Endodermal cell (in vitro differentiated cells): ENCODE results near the gene LIMK2. TPM values are rescaled to one million over a fixed set of nuclear protein-coding genes. Genes with fewer than 3 reads are reported as not detected.

ENCODE experiments used
- DNase-seq: peaks from one replicate; pipeline ENCODE4 v3.0.0-alpha.2; 2017
- H3K27ac ChIP-seq: 2 replicates; pipeline ENCODE4 v1.5.1; 2013; ENCODE audit warnings: mild to moderate bottlenecking, low read depth, low read length, moderate library complexity
- H3K27me3 ChIP-seq: 2 replicates; pipeline ENCODE4 v1.6.1; 2013; ENCODE audit warnings: mild to moderate bottlenecking, low read length, moderate library complexity; ENCODE audit not compliant: insufficient read depth, control insufficient read depth, poor library complexity, severe bottlenecking
- H3K36me3 ChIP-seq: 2 replicates; pipeline ENCODE4 v1.7.0; 2013; ENCODE audit warnings: mild to moderate bottlenecking, low read length, moderate library complexity; ENCODE audit not compliant: control insufficient read depth, insufficient read depth
- H3K4me1 ChIP-seq: one replicate; pipeline ENCODE4 v1.7.0; 2013; ENCODE audit warnings: low read length; ENCODE audit not compliant: control insufficient read depth, insufficient read depth
- H3K4me3 ChIP-seq: 2 replicates; pipeline ENCODE4 v1.5.1; 2013; ENCODE audit warnings: mild to moderate bottlenecking, low read length, moderate library complexity
- H3K9ac ChIP-seq: 2 replicates; pipeline ENCODE4 v1.6.1; 2013; ENCODE audit warnings: mild to moderate bottlenecking, low read length, moderate library complexity; ENCODE audit not compliant: poor library complexity, severe bottlenecking; ENCODE audit errors: extremely low read depth
- H3K9me3 ChIP-seq: 2 replicates; pipeline ENCODE4 v1.6.1; 2013; ENCODE audit warnings: mild to moderate bottlenecking, low read length, moderate library complexity; ENCODE audit not compliant: control insufficient read depth
- H3K27ac Mint-ChIP-seq: 2 replicates; pipeline ENCODE4 v1.8.0; 2020; ENCODE audit warnings: mixed read lengths
- H3K27me3 Mint-ChIP-seq: 2 replicates; pipeline ENCODE4 v1.8.0; 2021; ENCODE audit warnings: mild to moderate bottlenecking, mixed read lengths; ENCODE audit not compliant: insufficient read depth
- H3K36me3 Mint-ChIP-seq: 2 replicates; pipeline ENCODE4 v1.8.0; 2020; ENCODE audit warnings: low read depth, mixed read lengths
- H3K4me1 Mint-ChIP-seq: 2 replicates; pipeline ENCODE4 v1.8.0; 2020; ENCODE audit warnings: mixed read lengths
- H3K4me3 Mint-ChIP-seq: 2 replicates; pipeline ENCODE4 v1.8.0; 2020; ENCODE audit warnings: mild to moderate bottlenecking, moderate library complexity, mixed read lengths
- H3K9me3 Mint-ChIP-seq: 2 replicates; pipeline ENCODE4 v1.8.0; 2020; ENCODE audit warnings: mild to moderate bottlenecking, mixed read lengths
- CTCF ChIP-seq: fragments of 200-600 bp; sonication (generic); conservative IDR thresholded peaks from 2 replicates; pipeline ENCODE4 v1.5.0; 2021; ENCODE audit warnings: antibody characterized with exemption, mild to moderate bottlenecking
- WGBS, 2 experiments: methylation state at CpG; one replicate each; pipeline versions ENCODE4 v1.1.5 to v1.1.7; 2013; ENCODE audit warnings: missing lambda C conversion rate in 2 of 2, mixed read lengths in 1 of 2; ENCODE audit not compliant: insufficient coverage in 1 of 2, insufficient read length in 1 of 2; 5-methylcytosine and 5-hydroxymethylcytosine counted together
- total RNA-seq, 2 donors: library from RNA; stranded (reverse); fragmentation: NEBNext Ultra II Directional in 1 of 2; extraction: Animal tissue kit (Norgen Biotek cat#: 25700) in 1 of 2; gene quantifications; 2 replicates in 1 of 2; 3 replicates in 1 of 2; pipeline ENCODE4 v1.2.1, GENCODE V29; 2021

Gene LIMK2
- total RNA-seq, 2 donors from 2014 or later = 41.4 to 42.2 TPM

DNA sequence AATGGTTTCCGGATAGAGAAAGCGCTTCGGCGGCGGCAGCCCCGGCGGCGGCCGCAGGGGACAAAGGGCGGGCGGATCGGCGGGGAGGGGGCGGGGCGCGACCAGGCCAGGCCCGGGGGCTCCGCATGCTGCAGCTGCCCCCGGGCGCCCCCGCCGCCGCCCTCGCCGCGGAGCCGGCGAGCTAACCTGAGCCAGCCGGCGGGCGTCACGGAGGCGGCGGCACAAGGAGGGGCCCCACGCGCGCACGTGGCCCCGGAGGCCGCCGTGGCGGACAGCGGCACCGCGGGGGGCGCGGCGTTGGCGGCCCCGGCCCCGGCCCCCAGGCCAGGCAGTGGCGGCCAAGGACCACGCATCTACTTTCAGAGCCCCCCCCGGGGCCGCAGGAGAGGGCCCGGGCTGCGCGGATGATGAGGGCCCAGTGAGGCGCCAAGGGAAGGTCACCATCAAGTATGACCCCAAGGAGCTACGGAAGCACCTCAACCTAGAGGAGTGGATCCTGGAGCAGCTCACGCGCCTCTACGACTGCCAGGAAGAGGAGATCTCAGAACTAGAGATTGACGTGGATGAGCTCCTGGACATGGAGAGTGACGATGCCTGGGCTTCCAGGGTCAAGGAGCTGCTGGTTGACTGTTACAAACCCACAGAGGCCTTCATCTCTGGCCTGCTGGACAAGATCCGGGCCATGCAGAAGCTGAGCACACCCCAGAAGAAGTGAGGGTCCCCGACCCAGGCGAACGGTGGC is 64.5 kb downstream of the LIMK2 start:
- Histone ChIP-seq H3K4me3 (no peak overlapping the region), H3K9ac (no peak overlapping the region), H3K27ac (no peak overlapping the region), H3K4me1 (no peaks in the 10 kb centered on the region), H3K9me3 (no peaks in the 10 kb centered on the region), H3K27me3 (no peaks in the 10 kb centered on the region), H3K36me3 (peaks cover 45% of the 10 kb centered on the region)
- H3K36me3 Mint-ChIP-seq = peaks cover 53% of the 10 kb centered on the region
- WGBS, 2 experiments = 96 to 97% methylated on average over 14 to 62 of the region's 69 CpGs
- no peak for TF ChIP-seq CTCF
- H3K27ac Mint-ChIP-seq = no peak overlapping the region
- H3K27me3 Mint-ChIP-seq = no peaks in the 10 kb centered on the region
- H3K4me1 Mint-ChIP-seq = peaks cover 1% of the 10 kb centered on the region
- no peak for DNase-seq
- H3K9me3 Mint-ChIP-seq = no peaks in the 10 kb centered on the region
- no peak overlapping the region for H3K4me3 Mint-ChIP-seq

DNA sequence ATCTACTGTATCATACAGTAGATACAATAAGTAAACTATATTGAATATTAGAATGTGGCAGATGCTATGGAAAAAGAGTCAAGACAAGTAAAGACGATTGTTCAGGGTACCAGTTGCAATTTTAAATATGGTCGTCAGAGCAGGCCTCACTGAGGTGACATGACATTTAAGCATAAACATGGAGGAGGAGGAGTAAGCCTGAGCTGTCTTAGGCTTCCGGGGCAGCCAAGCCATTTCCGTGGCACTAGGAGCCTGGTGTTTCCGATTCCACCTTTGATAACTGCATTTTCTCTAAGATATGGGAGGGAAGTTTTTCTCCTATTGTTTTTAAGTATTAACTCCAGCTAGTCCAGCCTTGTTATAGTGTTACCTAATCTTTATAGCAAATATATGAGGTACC is 65.6 kb downstream of the LIMK2 start:
- no peaks in the 10 kb centered on the region for H3K9me3 ChIP-seq
- peaks cover 37% of the 10 kb centered on the region for H3K36me3 ChIP-seq
- Mint-ChIP-seq H3K36me3 (peaks cover 48% of the 10 kb centered on the region), H3K9me3 (no peaks in the 10 kb centered on the region), H3K4me3 (no peak overlapping the region), H3K4me1 (no peaks in the 10 kb centered on the region), H3K27me3 (no peaks in the 10 kb centered on the region), H3K27ac (no peak overlapping the region)
- H3K4me1 ChIP-seq = no peaks in the 10 kb centered on the region
- no peak overlapping the region for H3K9ac ChIP-seq
- DNase-seq = no peak
- H3K27ac ChIP-seq = no peak overlapping the region
- 90 to 98% methylated on average over 3 to 5 of the region's 5 CpGs for WGBS, 2 experiments
- H3K4me3 ChIP-seq = no peak overlapping the region
- no peaks in the 10 kb centered on the region for H3K27me3 ChIP-seq
- TF ChIP-seq CTCF = no peak

DNA sequence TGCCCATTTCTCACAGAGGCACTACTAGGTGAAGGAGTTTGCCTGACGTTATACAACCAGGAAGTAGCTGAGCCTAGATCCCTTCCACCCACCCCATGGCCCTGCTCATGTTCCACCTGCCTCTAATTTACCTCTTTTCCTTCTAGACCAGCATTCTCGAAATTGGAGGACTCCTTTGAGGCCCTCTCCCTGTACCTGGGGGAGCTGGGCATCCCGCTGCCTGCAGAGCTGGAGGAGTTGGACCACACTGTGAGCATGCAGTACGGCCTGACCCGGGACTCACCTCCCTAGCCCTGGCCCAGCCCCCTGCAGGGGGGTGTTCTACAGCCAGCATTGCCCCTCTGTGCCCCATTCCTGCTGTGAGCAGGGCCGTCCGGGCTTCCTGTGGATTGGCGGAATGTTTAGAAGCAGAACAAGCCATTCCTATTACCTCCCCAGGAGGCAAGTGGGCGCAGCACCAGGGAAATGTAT is 66.1 kb downstream of the LIMK2 start:
- Mint-ChIP-seq H3K9me3 (no peaks in the 10 kb centered on the region), H3K4me1 (peaks cover 2% of the 10 kb centered on the region)

More for the DNA sequence above, 66.1 kb downstream of the LIMK2 start:
- 89 to 94% methylated on average over 4 to 9 of the region's 9 CpGs for WGBS, 2 experiments
- Histone ChIP-seq H3K27ac (no peak overlapping the region), H3K9me3 (no peaks in the 10 kb centered on the region), H3K36me3 (peaks cover 34% of the 10 kb centered on the region), H3K4me3 (no peak overlapping the region), H3K9ac (no peak overlapping the region), H3K4me1 (no peaks in the 10 kb centered on the region), H3K27me3 (no peaks in the 10 kb centered on the region)
- Mint-ChIP-seq H3K27me3 (no peaks in the 10 kb centered on the region), H3K27ac (peak overlapping the region; percentile 55), H3K36me3 (peaks cover 44% of the 10 kb centered on the region), H3K4me3 (no peak overlapping the region)
- DNase-seq = no peak
- TF ChIP-seq CTCF = no peak
